ENCODE results near the gene OLR1.
"Not testable (repeated sequence)": the region's sequence is repeated elsewhere in the genome, so short reads cannot be mapped to it uniquely, and the experiment has no call there.

OLR1 gene

DNA sequence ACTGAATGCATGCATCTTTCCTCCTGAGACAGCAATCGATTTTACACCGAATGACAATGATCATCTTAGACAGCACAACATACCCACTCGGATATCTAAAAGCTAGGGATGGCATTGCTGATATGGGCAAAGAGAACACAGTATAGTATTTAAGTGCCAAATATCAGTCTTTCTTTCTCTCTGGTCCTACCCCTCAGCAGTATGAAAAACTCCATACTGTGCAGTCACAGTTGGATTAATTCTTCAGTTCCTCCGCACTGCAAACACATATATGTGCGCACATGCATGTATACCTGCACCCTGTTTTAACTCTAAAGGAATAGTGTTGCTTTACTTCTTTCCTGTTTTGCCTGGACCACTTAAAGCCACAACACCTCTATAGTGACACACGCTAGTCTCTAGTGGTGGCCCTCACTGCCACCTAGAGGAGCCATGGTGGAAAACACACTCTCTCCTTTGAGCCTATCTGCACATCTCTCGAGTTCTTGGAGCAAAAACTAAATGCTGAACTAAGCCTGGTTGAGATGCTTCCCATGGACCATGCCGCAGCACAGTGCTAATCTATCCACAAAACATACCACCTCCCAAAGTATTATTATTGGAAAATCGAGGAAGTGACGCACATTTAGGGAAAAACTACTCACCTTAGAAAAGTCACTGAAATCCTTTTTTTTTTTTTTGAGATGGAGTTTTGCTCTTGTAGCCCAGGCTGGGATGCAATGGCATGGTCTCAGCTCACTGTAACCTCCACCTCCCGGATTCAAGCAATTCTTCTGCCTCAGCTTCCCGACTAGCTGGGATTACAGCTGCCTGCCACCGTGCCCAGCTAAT is 18.8 kb upstream of the OLR1 start:
- peak; percentile 65 for DNase-seq

DNA sequence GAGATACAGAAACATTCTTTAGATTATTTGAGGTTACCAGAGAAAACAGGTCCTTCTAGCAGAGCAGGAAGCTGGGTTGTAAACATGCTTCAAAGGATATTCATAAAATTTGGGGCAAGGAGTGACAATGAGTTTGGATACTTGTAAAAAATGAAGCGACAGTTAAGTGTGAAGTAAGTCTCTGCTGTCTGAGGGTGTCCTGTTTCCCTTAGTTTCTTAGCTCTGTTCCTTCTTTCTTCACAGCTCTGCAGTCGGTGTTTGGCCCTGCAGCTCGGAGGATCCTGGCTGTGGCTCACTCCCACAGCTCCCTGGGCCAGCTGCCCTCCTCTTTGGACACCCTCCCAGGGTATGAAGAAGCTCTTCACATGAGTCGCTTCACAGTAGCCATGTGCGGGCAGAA is 17.7 kb upstream of the OLR1 start:
- no peak for DNase-seq

DNA sequence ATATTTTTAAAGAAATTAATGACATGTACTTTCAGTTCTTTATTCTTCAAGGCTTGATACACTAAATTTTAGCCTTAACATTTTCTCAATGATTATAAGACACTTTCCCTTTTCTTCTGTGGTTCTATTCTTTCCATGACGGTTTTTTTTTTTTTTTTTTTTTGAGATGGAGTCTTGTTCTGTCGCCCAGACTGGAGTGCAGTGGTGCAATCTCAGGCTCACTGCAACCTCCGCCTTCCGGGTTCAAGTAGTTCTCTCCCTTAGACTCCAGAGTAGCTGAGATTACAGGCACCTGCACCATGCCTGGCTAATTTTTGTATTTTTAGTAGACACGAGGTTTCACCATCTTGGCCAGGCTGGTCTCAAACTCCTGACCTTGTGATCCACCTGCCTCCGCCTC is 15.0 kb upstream of the OLR1 start:
- DNase-seq, result not testable (repeated sequence)

DNA sequence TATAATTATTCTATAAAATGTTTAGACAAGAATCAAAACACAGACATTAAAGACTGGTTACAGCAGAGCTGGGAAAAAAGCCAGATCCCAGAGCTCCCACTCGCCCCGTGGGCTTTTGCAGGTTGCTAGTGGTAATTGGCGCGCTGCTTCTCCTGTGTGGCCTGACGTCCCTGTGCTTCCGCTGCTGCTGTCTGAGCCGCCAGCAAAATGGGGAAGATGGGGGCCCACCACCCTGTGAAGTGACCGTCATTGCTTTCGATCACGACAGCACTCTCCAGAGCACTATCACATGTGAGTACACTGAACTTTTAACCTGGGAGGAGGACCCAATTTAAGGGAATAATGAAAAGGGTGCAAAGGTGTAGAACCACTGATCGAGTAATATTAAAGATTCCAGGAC is 14.4 kb upstream of the OLR1 start:
- peak; percentile 13 for DNase-seq

DNA sequence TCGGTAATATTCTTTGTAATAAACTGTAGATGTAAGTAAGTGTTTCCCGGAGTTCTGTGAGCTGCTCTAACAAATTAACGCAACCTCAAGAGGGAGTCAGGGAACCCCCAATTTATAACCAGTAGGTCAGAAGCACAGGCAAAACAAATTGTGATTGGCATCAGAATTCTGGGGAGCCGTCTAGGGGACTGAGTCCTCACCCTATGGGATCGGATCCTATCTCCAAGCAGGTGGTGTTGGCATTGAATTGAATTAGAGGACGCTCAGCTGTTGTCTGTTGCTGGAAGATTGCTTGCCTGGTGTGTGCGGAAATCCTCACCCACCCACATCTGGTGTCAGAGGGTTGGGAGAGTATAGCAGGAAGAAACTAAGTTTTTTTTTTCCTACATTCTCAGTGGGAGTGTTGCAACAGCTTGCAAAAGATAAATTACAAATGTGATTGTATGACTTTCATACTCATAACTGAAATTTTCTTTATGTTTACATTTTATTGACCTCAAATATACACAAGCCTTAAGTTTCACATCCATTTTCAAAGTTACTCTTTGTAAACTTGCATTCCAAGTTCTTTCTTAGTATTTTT is 12.4 kb upstream of the OLR1 start:
- no peak for DNase-seq

DNA sequence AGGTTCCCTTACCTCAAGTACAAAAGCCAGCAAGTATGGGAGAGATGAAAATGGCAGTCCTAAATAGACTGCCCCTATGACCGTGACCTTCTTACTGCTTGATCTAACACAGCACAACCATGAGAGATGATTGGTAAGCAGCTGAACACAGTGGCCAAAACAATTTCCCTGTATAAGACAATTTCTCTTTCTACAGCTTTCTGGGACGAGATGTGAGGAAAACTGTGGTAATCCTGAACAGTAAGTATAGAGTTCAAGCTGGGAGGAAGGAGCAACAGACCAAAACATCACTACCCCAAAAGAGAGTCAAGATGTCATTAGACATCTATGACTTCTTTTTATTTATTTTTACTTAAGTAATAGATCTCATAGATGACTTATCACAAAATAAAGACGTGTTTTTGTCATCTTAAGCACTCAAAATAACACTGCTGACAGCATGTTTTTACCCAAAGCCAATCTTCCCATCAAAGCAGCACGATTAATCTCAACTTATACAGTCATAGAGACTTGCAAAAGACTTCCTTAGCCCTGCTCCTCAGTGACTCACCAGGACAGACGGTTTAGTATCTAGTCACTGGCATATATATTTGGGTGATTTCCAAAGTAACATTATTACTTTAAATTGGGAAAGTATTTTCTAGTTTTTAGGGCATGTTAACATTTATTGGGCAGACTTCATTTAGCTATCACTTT is 10.6 kb upstream of the OLR1 start:
- peak; percentile 13 for DNase-seq

DNA sequence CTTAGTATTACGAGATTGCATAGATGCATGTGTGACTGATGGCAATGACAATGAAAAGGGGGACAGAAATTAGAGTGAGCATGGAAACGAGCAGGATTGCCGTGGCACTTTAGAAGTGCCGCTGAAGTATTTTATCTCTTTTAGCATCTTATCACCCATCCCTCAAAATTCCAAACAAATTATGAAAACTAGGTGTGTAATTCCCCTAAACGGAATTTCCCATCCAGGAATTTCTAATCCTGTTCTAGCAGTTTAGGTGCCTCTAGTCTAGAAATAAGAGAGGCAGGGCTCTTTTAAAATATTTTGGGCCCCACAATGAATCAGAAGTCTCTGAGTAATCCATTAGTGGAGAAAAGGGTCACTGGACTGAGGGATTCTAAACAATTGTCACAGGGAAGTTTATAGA is 7.8 kb upstream of the OLR1 start:
- DNase-seq, result no peak

DNA sequence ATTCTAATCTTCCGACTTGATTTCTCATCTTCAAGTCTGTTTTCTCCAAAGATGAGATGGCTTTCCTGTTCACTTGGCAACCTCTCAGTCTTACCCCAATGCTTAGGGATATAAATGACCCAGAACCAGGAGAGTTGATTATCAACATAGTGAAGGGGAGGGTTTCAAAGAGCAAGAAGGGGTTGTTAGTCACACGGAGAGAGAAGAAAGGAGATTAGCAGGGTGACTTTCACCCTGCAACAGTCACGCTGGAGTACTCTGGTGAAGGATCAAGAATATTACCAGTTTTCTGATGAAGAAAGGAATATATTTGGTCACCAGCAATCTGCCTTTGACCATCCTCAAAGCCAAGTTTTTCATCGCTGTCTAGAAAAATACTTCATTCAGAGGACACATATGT is 6.9 kb upstream of the OLR1 start, which contains the start of gene TMEM52B:
TMEM52B (plus strand) TSS at position 212 of the 400 bp plus-strand sequence. CDS start 543 bp downstream, outside the sequence.
- no peak for DNase-seq

DNA sequence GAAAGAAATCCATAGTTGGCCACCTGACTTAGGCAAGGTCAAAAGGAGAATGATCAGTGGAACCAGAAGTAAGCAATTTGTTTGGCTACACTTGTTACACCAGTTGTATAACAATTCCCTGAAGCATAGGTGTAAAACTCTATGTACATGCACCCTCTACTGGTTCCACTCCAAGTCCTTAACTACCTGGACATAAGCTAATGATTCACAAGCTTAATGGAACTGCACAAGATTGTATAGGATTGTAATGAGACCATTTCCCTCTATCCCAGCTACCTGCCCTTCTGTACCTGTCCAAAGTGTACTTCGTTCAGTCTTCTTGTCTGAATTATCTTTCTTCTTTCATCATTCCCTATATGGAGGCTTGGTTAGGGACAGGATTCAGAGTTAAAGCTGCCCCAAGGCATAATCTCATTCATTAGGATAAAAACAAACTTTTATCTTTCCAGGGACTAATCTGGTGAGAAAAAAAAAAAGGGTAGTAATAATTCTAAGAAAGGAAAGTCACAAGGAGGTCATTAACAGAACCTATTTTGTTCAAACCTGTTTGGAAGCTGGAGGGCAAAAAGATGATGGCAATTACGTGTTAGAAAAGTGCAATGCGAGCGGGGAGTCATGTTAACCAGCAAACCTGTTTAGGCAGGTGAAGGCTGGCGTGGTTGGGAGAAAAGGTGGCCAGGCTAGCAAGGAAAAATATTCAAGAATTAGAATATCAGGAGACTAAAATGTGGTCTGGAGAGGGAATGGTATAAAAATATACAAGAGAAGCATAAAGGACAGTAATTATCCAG is 4.1 kb upstream of the OLR1 start:
- no peak for DNase-seq

DNA sequence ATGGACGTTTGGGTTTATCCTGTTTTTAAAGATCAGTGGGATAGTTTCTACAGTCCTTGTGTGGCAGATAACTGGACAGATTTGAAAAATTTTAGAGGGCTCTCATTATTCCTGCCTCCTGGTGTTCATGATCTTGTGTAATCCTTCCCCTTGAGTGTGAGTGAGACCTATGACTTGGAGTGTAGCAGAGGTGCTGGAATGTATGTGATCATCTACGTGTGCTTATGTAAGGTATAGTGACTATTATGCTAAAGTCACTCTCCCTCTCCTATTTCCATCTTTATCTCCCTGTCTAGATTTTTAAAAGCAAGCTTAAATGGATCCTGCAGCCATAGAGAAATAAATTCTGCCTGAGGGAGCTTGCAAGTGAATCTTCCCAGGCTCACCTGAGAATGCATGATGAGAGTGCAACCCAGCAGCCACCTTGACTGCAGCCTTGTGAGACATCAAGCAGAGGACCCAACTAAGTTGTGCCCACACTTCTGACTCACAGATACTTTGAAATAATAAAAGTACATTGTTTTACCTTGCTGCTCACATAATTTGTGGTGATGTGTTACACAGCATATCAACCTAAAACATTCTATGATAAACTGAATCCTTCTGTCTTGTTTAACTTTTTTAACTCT is 3.2 kb upstream of the OLR1 start:
- DNase-seq, result no peak

DNA sequence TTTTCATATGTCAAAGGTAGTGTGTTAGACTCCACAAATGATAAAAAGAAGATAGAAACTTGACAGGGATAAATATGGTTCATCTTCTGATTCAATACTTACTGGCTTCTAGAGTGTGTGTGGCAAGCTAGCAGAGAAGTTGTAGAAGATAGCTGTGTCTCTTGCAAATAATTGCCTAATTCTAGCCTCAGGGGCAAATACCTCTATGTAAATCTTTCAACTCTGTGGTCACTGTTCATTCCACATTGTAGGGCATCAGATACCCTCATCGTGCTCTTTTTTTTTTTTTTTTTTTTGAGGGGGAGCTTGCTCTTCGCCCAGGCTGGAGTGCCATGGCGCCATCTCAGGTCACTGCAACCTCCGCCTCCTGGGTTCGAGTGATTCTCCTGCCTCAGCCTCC is 1.7 kb downstream of the OLR1 start:
- DNase-seq, result no peak

DNA sequence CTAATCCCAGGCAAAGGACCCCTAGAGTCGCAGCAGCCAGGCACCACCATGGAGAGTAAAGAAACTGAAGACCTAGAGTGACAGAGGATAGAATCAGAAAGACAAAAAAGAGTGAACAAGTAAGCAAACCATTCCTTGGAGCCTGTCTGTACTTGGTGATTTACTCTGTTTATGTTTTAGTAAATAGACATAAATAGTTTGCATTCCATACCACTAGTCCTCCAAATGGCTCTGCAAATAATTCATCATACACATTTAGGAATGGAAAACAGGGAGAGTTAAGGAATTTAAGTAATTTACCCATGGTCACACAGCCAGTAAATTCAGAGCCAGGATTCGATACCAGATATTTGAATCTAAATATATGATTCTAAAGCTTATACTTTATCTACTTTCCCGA is 2.8 kb downstream of the OLR1 start:
- DNase-seq, result no peak

DNA sequence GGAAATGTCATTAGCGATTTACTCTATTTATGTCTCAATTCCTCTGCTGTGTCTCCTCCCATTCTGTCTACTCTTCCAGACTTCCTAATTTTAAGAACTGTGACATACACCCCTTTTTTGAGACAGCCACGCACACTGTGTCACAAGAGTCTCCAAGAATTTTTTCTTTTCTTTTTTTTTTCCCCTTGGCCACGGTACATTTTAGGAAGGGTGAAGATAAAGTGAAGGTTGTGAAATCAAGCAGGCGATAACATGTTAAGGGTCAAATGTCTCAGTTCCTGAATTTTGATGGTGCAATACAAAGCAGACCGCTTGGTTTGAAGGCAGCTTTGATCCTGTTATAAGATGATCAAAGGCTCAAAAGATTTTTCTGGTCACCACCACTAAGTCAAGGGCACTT is 4.3 kb downstream of the OLR1 start:
- DNase-seq, result no peak

DNA sequence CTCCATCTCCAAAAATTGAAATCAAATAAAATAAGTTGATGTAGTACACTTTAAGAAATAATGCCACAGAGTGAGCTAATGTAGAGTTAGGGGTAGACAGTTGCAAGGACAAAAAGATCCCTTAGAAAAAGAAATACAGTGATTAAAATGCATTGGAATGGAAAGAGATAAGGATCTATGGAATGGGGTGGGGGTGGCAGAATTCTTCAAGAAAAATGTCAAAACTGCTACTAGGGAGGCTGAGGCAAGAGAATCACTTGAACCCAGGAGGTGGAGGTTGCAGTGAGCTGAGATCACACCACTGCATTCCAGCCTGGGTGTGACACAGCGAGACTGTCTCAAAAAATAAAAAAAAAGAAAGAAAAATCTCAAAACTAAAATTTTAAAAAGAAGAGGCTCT is 6.5 kb downstream of the OLR1 start:
- DNase-seq, result no peak

DNA sequence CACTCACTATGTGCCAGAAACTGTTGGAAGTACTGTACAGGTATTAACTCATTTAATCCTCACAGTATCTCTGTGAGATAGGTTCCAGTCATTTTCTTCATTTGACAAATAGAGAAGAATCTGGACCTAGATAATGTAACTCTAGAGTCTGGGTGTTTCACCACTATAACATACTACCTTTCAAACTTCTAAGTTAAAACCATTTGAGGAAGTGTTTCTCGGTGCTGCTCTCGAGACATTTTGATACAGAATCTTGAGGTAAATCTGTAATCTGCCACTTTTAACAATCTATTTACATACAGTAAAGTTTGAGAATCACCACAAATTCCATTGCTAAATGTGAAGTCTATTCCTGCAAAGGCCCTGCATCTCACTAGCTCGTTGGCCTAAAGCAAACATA is 8.8 kb downstream of the OLR1 start:
- DNase-seq, result no peak

DNA sequence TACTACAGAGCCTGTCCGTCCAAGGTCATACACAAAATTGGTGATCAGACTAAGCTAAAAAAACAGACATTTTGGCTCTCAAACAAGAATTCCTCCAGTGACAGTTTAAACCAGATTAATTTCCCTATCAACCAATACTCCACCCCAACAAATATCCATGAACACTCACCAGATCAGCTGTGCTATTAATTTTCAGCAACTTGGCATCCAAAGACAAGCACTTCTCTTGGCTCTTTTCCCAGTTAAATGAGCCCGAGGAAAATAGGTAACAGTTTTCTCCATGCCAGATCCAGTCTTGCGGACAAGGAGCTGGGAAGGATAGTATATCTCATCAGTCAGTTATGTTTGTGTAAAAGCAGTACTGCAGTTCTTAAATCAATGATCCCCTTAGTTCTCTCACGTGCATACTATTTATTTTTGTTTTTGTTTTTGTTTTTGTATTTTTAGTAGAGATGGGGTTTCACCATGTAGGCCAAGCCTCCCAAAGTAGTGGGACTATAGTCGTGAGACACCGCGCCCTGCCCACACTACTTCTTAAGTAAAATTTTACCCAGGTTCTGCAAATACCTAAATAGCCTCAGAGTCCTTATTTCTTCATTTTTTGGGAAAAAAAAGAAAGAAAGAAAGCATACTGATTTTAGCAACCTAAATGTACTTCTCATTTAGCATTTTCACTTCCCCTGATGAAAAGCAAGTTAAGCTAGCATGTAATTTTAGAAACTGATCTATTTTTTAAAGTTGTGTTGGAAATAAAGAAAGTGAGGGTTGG is 11.1 kb downstream of the OLR1 start:
- no peak for DNase-seq

DNA sequence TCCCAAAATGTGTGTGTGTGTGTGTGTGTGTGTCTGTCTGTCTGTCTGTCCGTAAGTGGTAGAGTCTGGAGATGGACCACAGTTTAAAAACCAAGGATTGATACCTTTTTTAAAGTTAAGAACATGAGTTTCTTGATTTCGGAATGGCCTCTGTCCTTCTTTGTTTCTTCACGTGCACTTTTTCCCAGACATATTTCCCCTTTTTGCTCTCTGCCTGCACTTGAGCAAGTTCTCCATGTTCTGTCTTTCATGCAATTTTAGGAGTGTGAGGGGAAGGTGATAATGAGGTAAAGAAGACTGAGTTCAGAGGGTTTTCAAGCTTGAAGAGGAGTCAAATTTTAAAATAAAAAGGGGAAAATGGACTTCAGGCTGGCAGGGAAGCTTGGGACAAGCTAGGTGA is 12.7 kb downstream of the OLR1 start:
- no peak for DNase-seq

DNA sequence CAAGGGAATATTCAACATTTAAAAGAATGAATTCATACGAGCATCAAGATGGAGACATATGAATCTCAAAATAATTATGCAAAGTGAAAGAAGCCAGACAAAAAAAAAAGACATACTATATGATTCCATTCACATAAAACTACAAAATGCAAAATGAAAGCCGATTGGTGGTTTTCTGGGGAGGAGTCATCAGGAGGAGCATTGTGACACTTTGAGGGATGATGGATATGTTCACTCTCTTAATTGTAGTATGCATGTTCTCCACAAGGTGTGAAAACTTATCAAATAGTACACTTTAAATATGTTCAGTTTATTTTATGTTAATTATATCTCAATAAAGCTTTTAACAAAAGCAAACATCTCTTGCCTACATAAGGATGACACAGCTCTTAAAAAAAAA is 13.5 kb downstream of the OLR1 start:
- no peak for DNase-seq

DNA sequence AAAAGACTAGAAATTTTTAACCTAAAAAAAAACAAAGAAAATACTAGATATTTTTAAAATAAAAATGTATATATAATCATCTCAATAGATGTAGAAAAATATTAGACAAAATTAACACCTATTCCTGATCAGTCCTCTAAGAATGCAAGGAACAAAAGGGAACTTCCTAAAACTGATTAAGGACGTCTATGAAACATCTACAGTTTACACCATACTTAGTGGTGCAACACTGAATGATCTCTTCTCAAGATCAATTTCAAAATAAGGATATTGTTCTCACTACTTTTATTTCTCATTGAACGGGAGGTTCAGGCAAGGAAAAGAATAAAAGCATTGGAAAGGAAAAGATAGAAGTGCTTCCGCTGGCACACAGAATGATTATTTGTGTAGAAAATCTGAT is 16.0 kb downstream of the OLR1 start:
- DNase-seq, result no peak

DNA sequence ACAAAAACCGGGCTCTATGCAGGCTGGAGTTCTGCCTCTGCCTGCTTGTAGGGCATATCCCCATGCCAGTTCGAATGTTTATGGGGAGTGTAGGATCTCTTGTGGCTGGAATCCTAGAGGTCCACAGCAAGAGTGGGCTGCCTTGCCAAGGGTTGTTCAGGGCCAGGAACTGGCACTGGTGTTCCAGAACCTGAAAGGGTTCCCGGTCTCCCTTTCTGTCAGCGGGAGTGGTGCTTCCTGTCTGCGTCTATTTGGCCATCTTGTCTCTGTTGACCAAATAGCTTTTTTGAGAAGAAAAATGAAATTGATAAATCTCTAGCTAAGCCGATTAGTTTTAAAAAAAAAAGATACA is 17.8 kb downstream of the OLR1 start:
- no peak for DNase-seq

DNA sequence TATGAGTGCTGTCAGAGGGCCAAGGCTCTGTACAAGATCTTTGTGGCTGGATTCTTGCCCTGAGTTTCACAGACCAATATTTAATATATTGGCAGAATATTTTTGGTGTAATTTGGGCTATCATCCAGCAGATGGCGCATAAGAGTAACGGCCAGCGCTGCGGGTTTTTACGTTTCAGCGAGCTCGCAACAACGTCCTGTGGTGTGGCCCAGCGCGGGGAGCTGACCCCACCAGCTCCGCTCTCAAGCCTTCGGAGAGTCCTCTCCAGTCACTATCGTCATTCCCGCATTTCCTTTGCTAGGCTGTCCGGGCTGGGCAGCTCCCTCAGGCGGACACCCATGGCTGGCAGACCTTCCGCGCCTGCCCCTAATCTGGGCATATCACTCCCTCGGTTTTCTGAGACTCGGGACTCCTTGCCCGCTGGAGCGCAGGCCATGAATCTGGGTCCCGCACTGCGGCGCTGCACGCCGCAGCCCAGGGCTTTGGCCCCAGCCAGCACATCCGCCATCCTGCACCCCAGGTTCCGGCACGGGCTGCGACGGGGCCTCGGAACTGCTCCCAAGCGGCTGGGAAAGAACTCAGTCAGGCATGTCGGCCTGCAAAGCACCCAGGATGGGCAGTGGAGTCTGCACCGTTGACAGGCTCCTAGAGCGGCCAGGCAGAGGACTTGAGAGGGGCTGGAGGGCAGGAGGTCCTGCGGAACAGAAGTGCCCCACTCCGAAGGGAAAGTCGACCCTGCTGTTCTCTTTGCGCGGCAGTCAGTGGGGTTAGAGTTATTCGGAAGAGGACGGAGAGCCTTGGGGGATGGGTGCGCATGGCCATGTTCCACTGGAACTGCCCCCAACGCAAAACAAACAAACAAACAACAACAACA is 18.4 kb downstream of the OLR1 start:
- DNase-seq, result peak; percentile 64
